LNCAP (cell line): ENCODE measurements around the gene KCND3.

Experiments
- CTCF ChIP-seq: fragments of 450-650 bp; IDR thresholded peaks from 2 replicates; pipeline ENCODE4 v1.5.1; 2017; ENCODE audit warnings: mild to moderate bottlenecking

Gene KCND3

GRCh38 chr1:111956155-111956771 is 33.2 kb downstream of the KCND3 start:
- TF ChIP-seq CTCF: no peak

DNA sequence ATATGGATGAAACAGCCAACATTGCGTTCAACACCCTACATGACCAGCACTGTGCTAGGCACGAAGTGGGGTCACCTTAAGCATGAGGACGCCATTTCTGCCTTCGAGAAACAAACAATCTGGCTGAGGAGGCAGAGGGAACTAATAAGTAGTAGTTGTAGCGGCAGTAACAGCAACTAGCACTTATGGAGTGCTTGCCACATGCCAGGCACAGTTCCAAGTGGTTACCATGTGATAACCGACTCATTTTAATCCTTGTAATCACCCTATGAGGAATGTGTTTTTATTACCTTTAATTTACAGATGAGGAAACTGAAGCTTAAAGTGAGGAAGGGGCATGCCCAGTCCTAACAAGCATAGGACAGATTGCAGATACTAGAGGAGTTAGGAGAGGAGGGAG is 33.7 kb downstream of the KCND3 start:
- TF ChIP-seq CTCF: no peak

GRCh38 chr1:111953797-111954196 is 35.7 kb downstream of the KCND3 start:
- TF ChIP-seq CTCF: no peak

GRCh38 chr1:111952125-111952657 is 37.3 kb downstream of the KCND3 start:
- no peak for TF ChIP-seq CTCF

DNA sequence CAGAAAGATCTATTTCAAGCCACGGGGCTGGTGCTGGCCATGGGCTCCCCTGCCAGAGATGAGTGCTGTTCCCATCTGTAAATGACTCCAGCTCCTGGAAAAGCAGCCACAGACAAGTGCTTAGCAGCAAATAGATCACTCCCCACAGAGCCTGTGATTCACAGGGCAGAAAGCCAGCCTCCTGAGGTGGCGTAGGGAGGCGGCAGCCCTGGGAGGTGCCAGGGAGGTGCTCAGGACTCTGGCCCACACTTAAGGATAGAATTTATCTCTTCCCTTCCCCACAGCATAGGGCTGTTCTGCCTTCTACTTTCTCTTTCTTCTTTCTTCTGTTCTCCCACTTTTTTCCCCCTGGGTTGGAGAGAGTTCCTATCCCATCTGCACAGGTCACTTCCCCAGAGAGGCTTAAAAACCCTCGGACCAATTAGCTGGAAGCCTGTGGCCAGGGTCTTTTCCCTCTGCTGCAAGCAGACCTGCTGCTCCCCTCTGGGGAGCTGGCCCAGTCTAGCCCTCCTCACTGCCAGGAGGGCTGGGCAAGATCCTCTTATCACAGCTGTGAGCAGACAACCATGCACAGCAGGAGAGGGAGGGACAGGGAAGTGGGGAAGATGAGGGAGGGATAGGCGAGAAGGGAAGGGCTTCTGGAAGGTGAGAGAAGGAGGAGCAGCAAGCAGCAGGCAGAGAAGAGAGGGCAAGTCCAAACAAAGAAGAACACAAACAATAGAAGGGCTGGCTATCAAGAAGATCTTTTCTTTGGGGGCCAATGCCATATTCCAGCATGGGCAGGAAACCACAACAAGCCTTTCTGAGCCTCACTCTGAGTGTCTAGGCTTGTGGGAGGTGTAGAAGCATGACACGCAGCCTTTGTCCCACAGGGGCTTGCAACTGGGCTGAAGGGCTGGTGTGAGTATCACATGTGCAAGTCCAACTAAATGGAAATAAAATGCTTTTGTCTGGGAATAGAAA is 41.0 kb downstream of the KCND3 start:
- TF ChIP-seq CTCF: no peak

DNA sequence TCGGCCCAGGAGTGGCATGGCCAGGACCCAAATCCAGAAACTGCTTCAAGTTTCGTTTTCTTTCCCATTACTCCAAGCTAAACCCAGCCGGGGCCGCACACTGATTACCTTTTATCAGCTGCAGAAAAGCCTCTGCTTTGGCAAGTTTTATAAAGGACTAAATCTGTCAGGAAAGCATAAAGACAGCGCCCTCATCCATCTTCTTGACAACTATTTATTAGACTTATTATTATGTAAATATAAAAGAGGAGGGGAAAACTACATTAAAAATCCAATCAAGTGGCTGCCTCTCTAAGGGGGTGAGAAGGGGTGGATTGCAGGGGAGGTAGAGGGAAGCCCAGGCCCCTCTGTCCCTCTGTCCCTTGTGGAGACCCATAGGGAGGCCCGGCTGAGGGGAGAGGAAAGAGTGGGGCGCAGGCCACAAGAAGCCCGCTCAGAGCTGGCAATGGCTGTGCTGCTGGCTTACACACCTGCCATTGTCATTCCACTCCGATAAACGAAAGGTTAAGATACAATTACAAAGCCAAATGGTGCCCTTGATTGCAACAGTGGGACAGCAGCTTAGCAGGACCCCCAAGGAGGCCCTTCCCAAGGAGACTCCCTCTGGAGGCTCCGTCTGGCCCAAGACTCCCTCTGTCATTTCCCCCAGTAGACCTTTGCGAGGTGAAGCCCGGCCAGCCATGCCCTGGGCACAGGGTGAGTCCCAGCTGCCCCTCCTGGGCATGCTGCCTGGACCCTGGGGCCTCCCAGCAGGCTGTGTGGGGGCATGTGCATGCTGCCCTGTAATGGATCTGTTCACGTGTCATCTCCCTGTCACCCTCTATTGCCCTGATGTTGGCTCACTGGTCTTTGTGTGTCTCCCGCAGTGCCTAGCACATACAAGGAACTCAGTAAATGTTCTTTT is 45.4 kb downstream of the KCND3 start:
- TF ChIP-seq CTCF: no peak

- no peak for TF ChIP-seq CTCF
Observed at GRCh38 chr1:111943066-111943465, 46.4 kb downstream of the KCND3 start.
